ENCODE measurements around the gene SMYD1.

Gene SMYD1

DNA sequence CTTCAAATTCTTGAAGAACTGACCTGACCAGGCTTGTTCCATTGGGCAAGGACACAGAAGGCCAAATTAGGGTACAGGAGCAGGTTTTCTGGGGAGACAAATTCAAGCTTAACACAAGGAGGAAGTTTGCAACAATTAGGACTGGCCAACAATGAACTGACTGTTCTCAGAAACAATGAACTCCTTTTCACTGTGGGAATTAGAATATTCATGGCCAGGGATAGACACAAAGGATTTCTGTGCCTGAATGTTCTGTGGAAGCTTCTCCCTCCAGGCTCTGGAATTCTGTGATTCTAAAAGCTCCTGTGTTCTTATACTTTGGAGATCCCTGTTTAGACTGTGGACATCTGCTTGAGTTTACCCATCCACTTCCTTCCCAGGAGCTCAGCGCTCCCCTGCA, 15.2 kb downstream of the SMYD1 start:
- Histone ChIP-seq H3K27ac (no peak overlapping the region), H3K9me3 (ENCODE audit: control insufficient read depth, low read length) (no peaks in the 10 kb centered on the region), H3K27me3 (ENCODE audit: control insufficient read depth, insufficient read depth, low read length) (no peaks in the 10 kb centered on the region), H3K79me2 (no peaks in the 10 kb centered on the region), H3K9ac (no peak overlapping the region), H3K4me2 (ENCODE audit: low read length) (no peak overlapping the region), H2AFZ (no peak overlapping the region), H3K36me3 (ENCODE audit: control insufficient read depth, insufficient read depth, low read length) (no peaks in the 10 kb centered on the region), H3K4me3 (ENCODE audit: low read depth, low read length) (no peak overlapping the region), H3K4me1 (no peaks in the 10 kb centered on the region)
- TF ChIP-seq, protein P1, sequence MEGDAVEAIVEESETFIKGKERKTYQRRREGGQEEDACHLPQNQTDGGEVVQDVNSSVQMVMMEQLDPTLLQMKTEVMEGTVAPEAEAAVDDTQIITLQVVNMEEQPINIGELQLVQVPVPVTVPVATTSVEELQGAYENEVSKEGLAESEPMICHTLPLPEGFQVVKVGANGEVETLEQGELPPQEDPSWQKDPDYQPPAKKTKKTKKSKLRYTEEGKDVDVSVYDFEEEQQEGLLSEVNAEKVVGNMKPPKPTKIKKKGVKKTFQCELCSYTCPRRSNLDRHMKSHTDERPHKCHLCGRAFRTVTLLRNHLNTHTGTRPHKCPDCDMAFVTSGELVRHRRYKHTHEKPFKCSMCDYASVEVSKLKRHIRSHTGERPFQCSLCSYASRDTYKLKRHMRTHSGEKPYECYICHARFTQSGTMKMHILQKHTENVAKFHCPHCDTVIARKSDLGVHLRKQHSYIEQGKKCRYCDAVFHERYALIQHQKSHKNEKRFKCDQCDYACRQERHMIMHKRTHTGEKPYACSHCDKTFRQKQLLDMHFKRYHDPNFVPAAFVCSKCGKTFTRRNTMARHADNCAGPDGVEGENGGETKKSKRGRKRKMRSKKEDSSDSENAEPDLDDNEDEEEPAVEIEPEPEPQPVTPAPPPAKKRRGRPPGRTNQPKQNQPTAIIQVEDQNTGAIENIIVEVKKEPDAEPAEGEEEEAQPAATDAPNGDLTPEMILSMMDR (IDR thresholded peaks at IDR 0.05): no peak

DNA sequence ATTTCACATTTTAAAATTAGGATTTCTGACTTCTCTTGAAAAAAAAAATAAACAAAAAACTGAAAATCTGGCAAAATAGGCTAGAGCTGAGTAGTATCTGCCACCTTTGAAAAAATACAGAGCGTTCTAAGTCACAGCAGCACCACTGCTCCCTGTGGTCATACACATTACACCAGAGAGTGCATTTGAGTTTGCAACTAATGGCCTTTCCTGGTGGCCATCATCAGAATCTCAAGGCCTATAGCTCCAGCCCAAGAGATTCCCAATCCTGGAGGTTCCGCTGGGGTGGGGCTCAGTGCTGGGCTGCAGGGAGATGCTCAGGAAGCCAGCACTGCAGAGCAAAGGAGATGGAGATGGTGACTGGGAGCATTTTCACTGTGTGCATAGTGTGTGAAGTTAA, 17.5 kb downstream of the SMYD1 start:
- no peaks in the 10 kb centered on the region for H3K36me3 ChIP-seq (ENCODE audit: control insufficient read depth, insufficient read depth, low read length)
- no peak overlapping the region for H2AFZ ChIP-seq
- H3K27ac ChIP-seq: no peak overlapping the region
- H3K79me2 ChIP-seq: no peaks in the 10 kb centered on the region
- no peak overlapping the region for H3K4me2 ChIP-seq (ENCODE audit: low read length)
- no peaks in the 10 kb centered on the region for H3K27me3 ChIP-seq (ENCODE audit: control insufficient read depth, insufficient read depth, low read length)
- H3K4me3 ChIP-seq (ENCODE audit: low read depth, low read length): no peak overlapping the region
- TF ChIP-seq, protein P1 (IDR thresholded peaks at IDR 0.05): no peak
- no peaks in the 10 kb centered on the region for H3K4me1 ChIP-seq
- H3K9ac ChIP-seq: no peak overlapping the region
- H3K9me3 ChIP-seq (ENCODE audit: control insufficient read depth, low read length): no peaks in the 10 kb centered on the region

DNA sequence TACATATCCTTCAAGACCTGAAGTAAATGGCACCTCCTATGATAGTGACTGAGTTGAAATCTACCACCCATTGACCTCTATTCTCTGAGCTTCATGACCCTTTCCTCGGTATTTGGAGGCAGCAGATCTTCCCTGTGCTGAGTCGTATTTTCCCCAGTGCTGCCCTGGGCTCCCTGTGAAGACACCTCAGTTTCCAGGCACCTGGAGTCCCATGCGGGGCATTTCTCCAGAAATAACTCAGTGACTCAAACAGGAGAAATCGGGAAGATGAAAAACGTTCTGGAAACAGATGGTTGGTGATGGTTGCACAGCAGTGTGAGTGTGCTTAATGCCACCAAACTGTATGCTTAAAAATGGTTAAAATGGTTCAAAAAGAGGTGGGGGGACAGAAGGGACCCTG, 18.0 kb downstream of the SMYD1 start:
- TF ChIP-seq, protein P1 (IDR thresholded peaks at IDR 0.05): no peak
- Histone ChIP-seq H3K9ac (no peak overlapping the region), H3K9me3 (ENCODE audit: control insufficient read depth, low read length) (no peaks in the 10 kb centered on the region), H3K4me1 (no peaks in the 10 kb centered on the region), H2AFZ (no peak overlapping the region), H3K27ac (no peak overlapping the region), H3K4me2 (ENCODE audit: low read length) (no peak overlapping the region), H3K27me3 (ENCODE audit: control insufficient read depth, insufficient read depth, low read length) (no peaks in the 10 kb centered on the region), H3K36me3 (ENCODE audit: control insufficient read depth, insufficient read depth, low read length) (no peaks in the 10 kb centered on the region), H3K79me2 (no peaks in the 10 kb centered on the region), H3K4me3 (ENCODE audit: low read depth, low read length) (no peak overlapping the region)

DNA sequence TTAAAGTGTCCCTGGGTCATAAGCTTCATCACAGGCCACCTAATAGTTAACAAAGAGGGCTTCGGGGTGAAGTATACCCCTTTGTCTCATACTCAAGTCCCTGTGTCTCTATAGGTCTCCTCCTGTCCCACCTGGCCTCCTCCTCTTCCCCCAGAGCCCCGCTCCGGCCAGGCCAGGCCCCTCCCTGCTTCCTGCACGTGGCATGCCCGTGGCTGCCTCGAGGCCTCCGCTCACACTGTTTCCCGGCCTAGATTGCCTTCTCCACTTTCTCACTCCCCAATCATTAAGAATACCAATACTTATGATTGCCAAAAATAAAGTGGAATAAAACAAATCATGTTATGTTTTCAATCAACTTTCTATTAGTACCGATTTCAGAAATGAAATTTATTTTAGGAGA, 18.8 kb downstream of the SMYD1 start:
- no peaks in the 10 kb centered on the region for H3K79me2 ChIP-seq
- no peak overlapping the region for H3K9ac ChIP-seq
- no peak overlapping the region for H3K27ac ChIP-seq
- no peak overlapping the region for H3K4me3 ChIP-seq (ENCODE audit: low read depth, low read length)
- no peaks in the 10 kb centered on the region for H3K36me3 ChIP-seq (ENCODE audit: control insufficient read depth, insufficient read depth, low read length)
- TF ChIP-seq, protein P1 (IDR thresholded peaks at IDR 0.05): no peak
- H3K4me1 ChIP-seq: no peaks in the 10 kb centered on the region
- no peak overlapping the region for H3K4me2 ChIP-seq (ENCODE audit: low read length)
- H3K9me3 ChIP-seq (ENCODE audit: control insufficient read depth, low read length): no peaks in the 10 kb centered on the region
- no peak overlapping the region for H2AFZ ChIP-seq
- H3K27me3 ChIP-seq (ENCODE audit: control insufficient read depth, insufficient read depth, low read length): no peaks in the 10 kb centered on the region

DNA sequence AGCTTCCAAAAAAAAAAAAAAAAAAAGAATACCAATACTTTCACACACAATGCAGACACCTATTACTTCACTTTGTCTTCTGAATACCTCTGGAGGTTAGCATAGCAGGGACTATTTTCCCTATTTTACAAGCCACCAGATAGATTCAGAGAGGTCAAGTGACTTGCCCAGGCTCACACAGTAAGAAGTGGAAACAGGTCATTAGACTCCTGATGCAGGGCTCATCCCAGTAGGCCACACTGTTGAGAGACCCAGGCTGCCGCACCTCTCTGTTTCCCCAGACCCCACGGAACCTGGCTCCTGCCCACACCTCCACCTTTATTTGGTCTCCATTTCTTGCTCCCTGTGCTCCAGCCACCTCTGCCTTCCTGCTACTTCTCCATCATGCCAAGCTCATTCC, 19.4 kb downstream of the SMYD1 start:
- H3K79me2 ChIP-seq: no peaks in the 10 kb centered on the region
- H3K4me1 ChIP-seq: no peaks in the 10 kb centered on the region
- no peak overlapping the region for H3K9ac ChIP-seq
- H3K4me3 ChIP-seq (ENCODE audit: low read depth, low read length): no peak overlapping the region
- no peaks in the 10 kb centered on the region for H3K36me3 ChIP-seq (ENCODE audit: control insufficient read depth, insufficient read depth, low read length)
- no peak overlapping the region for H2AFZ ChIP-seq
- TF ChIP-seq, protein P1 (IDR thresholded peaks at IDR 0.05): no peak
- H3K4me2 ChIP-seq (ENCODE audit: low read length): no peak overlapping the region
- H3K27ac ChIP-seq: no peak overlapping the region
- H3K27me3 ChIP-seq (ENCODE audit: control insufficient read depth, insufficient read depth, low read length): no peaks in the 10 kb centered on the region
- no peaks in the 10 kb centered on the region for H3K9me3 ChIP-seq (ENCODE audit: control insufficient read depth, low read length)

Data from parathyroid adenoma (tissue), 2 donors.